ENCODE data around the gene PRDM12. TPM values are rescaled to one million over a fixed set of nuclear protein-coding genes. Genes with fewer than 3 reads are reported as not detected.

PRDM12 gene
- total RNA-seq, 4 donors from 2014 or later = not detected

- TF ChIP-seq CTCF (IDR thresholded peaks at IDR 0.05) (no peak), POLR2AphosphoS5 (IDR thresholded peaks at IDR 0.05) (no peak), EP300 (IDR thresholded peaks at IDR 0.05) (no peak), POLR2A (IDR thresholded peaks at IDR 0.05; ENCODE audit: low read depth) (no peak)
- H3K36me3 ChIP-seq = peaks cover 78 to 100% (median 99%) of the 10 kb centered on the region in 4 donors
- peaks cover 0 to 22% (median 0%) of the 10 kb centered on the region in 4 donors for H3K4me1 ChIP-seq
- no peaks in the 10 kb centered on the region for H3K27me3 ChIP-seq
- H3K27ac ChIP-seq (replicated peaks in 1 of 4) = no peak overlapping the region
- intact Hi-C loops (cut with DNase I) = no loop called here
- H3K9me3 ChIP-seq = no peaks in the 10 kb centered on the region
- H3K4me3 ChIP-seq = no peak overlapping the region
- DNase-seq (ENCODE audit: extremely low spot score) = no peak
- WGBS = 92% methylated on average over 2 of the region's 4 CpGs
Observed at GRCh38 chr9:130630071-130630450, 34.3 kb upstream of the PRDM12 start.

DNA sequence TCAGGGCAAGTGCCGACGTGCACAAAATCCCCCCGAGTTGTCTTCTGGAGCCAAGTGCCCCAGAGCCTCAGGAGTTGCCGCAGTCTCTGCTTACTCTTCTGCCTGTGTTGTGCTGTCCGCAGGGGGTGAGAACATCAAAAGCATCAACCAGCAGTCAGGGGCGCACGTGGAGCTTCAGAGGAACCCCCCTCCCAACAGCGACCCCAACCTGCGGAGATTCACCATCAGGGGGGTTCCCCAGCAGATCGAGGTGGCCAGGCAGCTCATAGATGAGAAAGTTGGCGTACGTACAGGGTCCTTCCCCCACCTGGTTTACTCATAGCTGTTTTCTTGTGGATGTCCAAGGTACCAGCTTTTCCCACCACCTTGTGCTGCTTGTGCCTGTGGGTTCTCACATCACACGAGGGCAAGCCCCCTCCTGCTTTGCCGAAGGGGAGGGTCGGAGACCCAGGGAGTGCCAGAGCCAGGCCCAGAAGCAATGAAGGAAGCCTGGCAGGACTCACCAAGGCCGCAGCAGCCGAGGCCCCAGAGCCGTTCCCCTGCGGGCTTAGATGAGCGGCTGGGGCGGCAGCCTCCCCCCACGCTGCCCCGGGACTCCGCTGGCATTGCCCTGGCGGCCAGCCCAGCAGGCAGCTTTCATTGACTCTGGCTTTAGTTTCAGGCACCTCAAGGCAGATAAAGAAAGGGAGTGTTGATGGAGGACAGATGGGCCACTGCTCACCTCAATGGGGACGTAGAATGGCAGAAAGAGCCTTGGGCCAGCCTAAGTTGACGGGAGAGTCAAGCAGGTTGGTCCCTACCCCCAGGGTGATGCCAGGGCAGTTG, 33.7 kb upstream of the PRDM12 start:
- 90% methylated on average over 21 of the region's 27 CpGs for WGBS
- no peaks in the 10 kb centered on the region for H3K27me3 ChIP-seq
- H3K27ac ChIP-seq (replicated peaks in 1 of 4) = no peak overlapping the region
- no peaks in the 10 kb centered on the region for H3K9me3 ChIP-seq
- H3K4me3 ChIP-seq = no peak overlapping the region
- peaks cover 0 to 21% (median 0%) of the 10 kb centered on the region in 4 donors for H3K4me1 ChIP-seq
- DNase-seq (ENCODE audit: extremely low spot score) = no peak
- TF ChIP-seq POLR2A (IDR thresholded peaks at IDR 0.05; ENCODE audit: low read depth) (no peak), EP300 (IDR thresholded peaks at IDR 0.05) (no peak), POLR2AphosphoS5 (IDR thresholded peaks at IDR 0.05) (no peak), CTCF (IDR thresholded peaks at IDR 0.05) (no peak)
- intact Hi-C loops (cut with DNase I) = no loop called here
- peaks cover 74 to 100% (median 99%) of the 10 kb centered on the region in 4 donors for H3K36me3 ChIP-seq

DNA sequence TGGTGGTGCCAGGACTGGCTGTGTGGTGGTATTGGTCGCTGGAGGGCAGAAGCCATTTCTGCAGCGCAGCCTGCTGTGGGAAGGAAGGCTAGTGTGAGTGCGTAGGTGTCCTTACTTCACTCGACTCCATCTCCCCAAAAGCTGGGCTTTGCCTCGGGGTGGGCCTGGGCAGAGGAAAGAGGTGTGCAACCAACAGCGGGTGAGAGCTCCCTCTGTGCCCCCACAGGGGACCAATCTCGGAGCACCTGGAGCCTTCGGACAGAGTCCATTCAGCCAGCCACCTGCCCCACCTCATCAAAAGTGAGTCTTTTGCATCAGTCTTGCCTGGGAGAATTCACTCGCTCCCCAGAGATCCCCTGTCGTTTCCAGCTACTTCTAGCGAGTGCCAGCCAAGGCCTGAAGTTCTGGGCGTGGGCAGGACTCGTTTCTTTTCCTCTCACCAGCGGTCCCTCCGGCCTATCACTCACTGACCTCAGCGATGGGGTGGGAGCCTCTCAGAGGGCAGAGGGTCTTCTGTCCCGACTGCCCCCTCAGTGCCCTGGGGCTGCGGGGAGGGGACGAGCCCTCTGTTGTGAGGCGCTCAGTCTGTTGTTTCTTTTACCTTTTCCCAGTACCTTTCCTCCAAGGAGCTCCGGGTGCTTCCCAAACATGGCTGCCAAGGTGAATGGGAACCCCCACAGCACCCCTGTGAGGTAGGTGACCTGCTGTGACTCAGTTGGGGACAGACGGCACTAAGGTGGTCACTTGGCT, 32.9 kb upstream of the PRDM12 start:
- no peaks in the 10 kb centered on the region for H3K27me3 ChIP-seq
- H3K27ac ChIP-seq (replicated peaks in 1 of 4) = no peak overlapping the region
- no peak for TF ChIP-seq EP300 (IDR thresholded peaks at IDR 0.05)
- no peak for TF ChIP-seq POLR2A (IDR thresholded peaks at IDR 0.05; ENCODE audit: low read depth)
- no peak for TF ChIP-seq CTCF (IDR thresholded peaks at IDR 0.05)
- no peak for TF ChIP-seq POLR2AphosphoS5 (IDR thresholded peaks at IDR 0.05)
- H3K36me3 ChIP-seq = peaks cover 74 to 100% (median 99%) of the 10 kb centered on the region in 4 donors
- no peaks in the 10 kb centered on the region for H3K9me3 ChIP-seq
- no peak for DNase-seq (ENCODE audit: extremely low spot score)
- intact Hi-C loops (cut with DNase I) = no loop called here
- peaks cover 0 to 18% (median 0%) of the 10 kb centered on the region in 4 donors for H3K4me1 ChIP-seq
- WGBS = 91% methylated on average over 22 of the region's 22 CpGs
- H3K4me3 ChIP-seq = no peak overlapping the region

- H3K36me3 ChIP-seq = peaks cover 78 to 100% (median 99%) of the 10 kb centered on the region in 4 donors
- H3K9me3 ChIP-seq = no peaks in the 10 kb centered on the region
- WGBS = 96% methylated on average over 7 of the region's 13 CpGs
- H3K4me3 ChIP-seq = no peak overlapping the region
- no peak overlapping the region for H3K27ac ChIP-seq (replicated peaks in 1 of 4)
- TF ChIP-seq CTCF (IDR thresholded peaks at IDR 0.05) (no peak), POLR2A (IDR thresholded peaks at IDR 0.05; ENCODE audit: low read depth) (no peak), EP300 (IDR thresholded peaks at IDR 0.05) (no peak), POLR2AphosphoS5 (IDR thresholded peaks at IDR 0.05) (no peak)
- no peaks in the 10 kb centered on the region for H3K27me3 ChIP-seq
- intact Hi-C loops (cut with DNase I) = no loop called here
- peaks cover 0 to 18% (median 0%) of the 10 kb centered on the region in 4 donors for H3K4me1 ChIP-seq
- no peak for DNase-seq (ENCODE audit: extremely low spot score)
Observed at GRCh38 chr9:130632081-130632710, 32.2 kb upstream of the PRDM12 start.
